ENCODE data around the gene PIGR. TPM values are rescaled to one million over a fixed set of nuclear protein-coding genes. Genes with fewer than 3 reads are reported as not detected.

The PIGR gene
- total RNA-seq, 1 experiment from 2014 or later = not detected

- no peaks in the 10 kb centered on the region for H3K36me3 ChIP-seq (ENCODE audit: low read depth, low read length)
- intact Hi-C loops (cut with micrococcal nuclease) = no loop called here
- H4K20me1 ChIP-seq (ENCODE audit: low read length) = no peaks in the 10 kb centered on the region
- no peak overlapping the region for H3K4me2 ChIP-seq (ENCODE audit: low read length)
- CTCF ChIA-PET = interaction anchor here (0.6 kb wide), 1 partner anchor 32 kb away, joined by 5 read pairs; no protein-coding TSS in a partner anchor
- ATAC-seq (no peak), DNase-seq (no peak)
- H3K9me3 ChIP-seq (ENCODE audit: low read length) = no peaks in the 10 kb centered on the region
- H3K4me1 ChIP-seq (ENCODE audit: insufficient read depth, low read length) = peaks cover 46% of the 10 kb centered on the region
- POLR2A ChIA-PET (ENCODE audit: unreplicated experiment) = no interaction called here
- H3K4me3 ChIP-seq (ENCODE audit: low read length) = no peak overlapping the region
- no peak for TF ChIP-seq EZH2 (IDR thresholded peaks at IDR 0.05; ENCODE audit: low read length, unreplicated experiment)
- TF ChIP-seq EZH2phosphoT487 (IDR thresholded peaks at IDR 0.05; ENCODE audit: borderline replicate concordance, low read length) = no peak
- TF ChIP-seq CTCF (conservative IDR thresholded peaks at IDR 0.05; ENCODE audit: low read depth, low read length) = no peak
- H2AFZ ChIP-seq (ENCODE audit: low read length) = no peak overlapping the region
- H3K9me2 ChIP-seq (replicated peaks; ENCODE audit: low read length) = no peaks in the 10 kb centered on the region
- no peak overlapping the region for H3K9ac ChIP-seq (ENCODE audit: low read length)
- BruUV-seq (replicated peaks) = no TSS peak
- H3K27ac ChIP-seq (ENCODE audit: low read length) = peak overlapping the region; percentile 28; the same call in 1 of the 2 replicates
- H3K27me3 ChIP-seq (ENCODE audit: low read length) = no peaks in the 10 kb centered on the region
- peaks cover 5% of the 10 kb centered on the region for H3F3A ChIP-seq (ENCODE audit: low read length, unreplicated experiment)
- no peaks in the 10 kb centered on the region for H3K79me2 ChIP-seq (ENCODE audit: low read length)
These were observed 59.4 kb downstream of the PIGR start for GRCh38 chr1:206886831-206887230.

- H3K27me3 ChIP-seq (ENCODE audit: low read length) = no peaks in the 10 kb centered on the region
- H3K27ac ChIP-seq (ENCODE audit: low read length) = no peak overlapping the region
- peaks cover 5% of the 10 kb centered on the region for H3F3A ChIP-seq (ENCODE audit: low read length, unreplicated experiment)
- no peaks in the 10 kb centered on the region for H3K9me2 ChIP-seq (replicated peaks; ENCODE audit: low read length)
- no peaks in the 10 kb centered on the region for H3K9me3 ChIP-seq (ENCODE audit: low read length)
- no peak for DNase-seq
- intact Hi-C loops (cut with micrococcal nuclease) = no loop called here
- CTCF ChIA-PET = no interaction called here
- BruUV-seq (replicated peaks) = no TSS peak
- H3K4me2 ChIP-seq (ENCODE audit: low read length) = no peak overlapping the region
- POLR2A ChIA-PET (ENCODE audit: unreplicated experiment) = interaction anchor here (0.6 kb wide), 1 partner anchor 24 kb away, joined by 3 read pairs; no protein-coding TSS in a partner anchor
- H3K4me1 ChIP-seq (ENCODE audit: insufficient read depth, low read length) = peaks cover 34% of the 10 kb centered on the region
- H3K36me3 ChIP-seq (ENCODE audit: low read depth, low read length) = no peaks in the 10 kb centered on the region
- no peak for TF ChIP-seq CTCF (conservative IDR thresholded peaks at IDR 0.05; ENCODE audit: low read depth, low read length)
- TF ChIP-seq EZH2phosphoT487 (IDR thresholded peaks at IDR 0.05; ENCODE audit: borderline replicate concordance, low read length) = no peak
- no peak for TF ChIP-seq EZH2 (IDR thresholded peaks at IDR 0.05; ENCODE audit: low read length, unreplicated experiment)
- H4K20me1 ChIP-seq (ENCODE audit: low read length) = no peaks in the 10 kb centered on the region
- H3K4me3 ChIP-seq (ENCODE audit: low read length) = no peak overlapping the region
- no peak overlapping the region for H3K9ac ChIP-seq (ENCODE audit: low read length)
- H3K79me2 ChIP-seq (ENCODE audit: low read length) = no peaks in the 10 kb centered on the region
- no peak overlapping the region for H2AFZ ChIP-seq (ENCODE audit: low read length)
- ATAC-seq = no peak
These were observed 60.8 kb downstream of the PIGR start for GRCh38 chr1:206885341-206886060.

GRCh38 chr1:206883876-206884275, 62.4 kb downstream of the PIGR start:
- BruUV-seq (replicated peaks) = no TSS peak
- Histone ChIP-seq H3K4me1 (ENCODE audit: insufficient read depth, low read length) (peaks cover 19% of the 10 kb centered on the region), H4K20me1 (ENCODE audit: low read length) (no peaks in the 10 kb centered on the region), H3K4me2 (ENCODE audit: low read length) (no peak overlapping the region), H3K9me3 (ENCODE audit: low read length) (0 out of 2 replicates have a peak, but pooled peaks cover 4% of the 10 kb centered on the region), H3K79me2 (ENCODE audit: low read length) (no peaks in the 10 kb centered on the region), H3K27me3 (ENCODE audit: low read length) (no peaks in the 10 kb centered on the region), H2AFZ (ENCODE audit: low read length) (no peak overlapping the region), H3K9ac (ENCODE audit: low read length) (no peak overlapping the region), H3F3A (ENCODE audit: low read length, unreplicated experiment) (no peaks in the 10 kb centered on the region), H3K9me2 (replicated peaks; ENCODE audit: low read length) (no peaks in the 10 kb centered on the region), H3K36me3 (ENCODE audit: low read depth, low read length) (no peaks in the 10 kb centered on the region), H3K4me3 (ENCODE audit: low read length) (no peak overlapping the region), H3K27ac (ENCODE audit: low read length) (no peak overlapping the region)
- POLR2A ChIA-PET (ENCODE audit: unreplicated experiment) = interaction anchor here (0.7 kb wide), 1 partner anchor 139 kb away, joined by 5 read pairs; no protein-coding TSS in a partner anchor
- DNase-seq (no peak), ATAC-seq (no peak)
- TF ChIP-seq EZH2phosphoT487 (IDR thresholded peaks at IDR 0.05; ENCODE audit: borderline replicate concordance, low read length) (no peak), CTCF (conservative IDR thresholded peaks at IDR 0.05; ENCODE audit: low read depth, low read length) (no peak), EZH2 (IDR thresholded peaks at IDR 0.05; ENCODE audit: low read length, unreplicated experiment) (no peak)
- CTCF ChIA-PET = interaction anchor here (0.7 kb wide), 1 partner anchor 25 kb away, joined by 4 read pairs; no protein-coding TSS in a partner anchor
- intact Hi-C loops (cut with micrococcal nuclease) = no loop called here

All from PC-3 (cell line).